Hepatocyte (in vitro differentiated cells): ENCODE data around the gene TBL1Y.
"Not testable (repeated sequence)": the region's sequence is repeated elsewhere in the genome, so short reads cannot be mapped to it uniquely, and the experiment has no call there.

Experiments used
- EZH2 ChIP-seq: fragments of 200-600 bp; sonication (generic); IDR thresholded peaks from 2 replicates; pipeline ENCODE4 v1.6.1; 2016; ENCODE audit warnings: antibody characterized with exemption, mild to moderate bottlenecking, borderline replicate concordance
- EZH2phosphoT487 ChIP-seq: fragments of 200-600 bp; sonication (generic); IDR thresholded peaks from one replicate; pipeline ENCODE4 v1.6.1; 2018; ENCODE audit warnings: antibody characterized with exemption, mild to moderate bottlenecking, low read depth, moderate library complexity; ENCODE audit not compliant: unreplicated experiment, severe bottlenecking
- TF ChIP-seq, protein P1 (sequence below): fragments of 200-600 bp; sonication (generic); IDR thresholded peaks from 2 replicates; pipeline ENCODE4 v1.5.1; 2016; ENCODE audit warnings: antibody characterized with exemption, mild to moderate bottlenecking; ENCODE audit not compliant: poor library complexity

DNA sequence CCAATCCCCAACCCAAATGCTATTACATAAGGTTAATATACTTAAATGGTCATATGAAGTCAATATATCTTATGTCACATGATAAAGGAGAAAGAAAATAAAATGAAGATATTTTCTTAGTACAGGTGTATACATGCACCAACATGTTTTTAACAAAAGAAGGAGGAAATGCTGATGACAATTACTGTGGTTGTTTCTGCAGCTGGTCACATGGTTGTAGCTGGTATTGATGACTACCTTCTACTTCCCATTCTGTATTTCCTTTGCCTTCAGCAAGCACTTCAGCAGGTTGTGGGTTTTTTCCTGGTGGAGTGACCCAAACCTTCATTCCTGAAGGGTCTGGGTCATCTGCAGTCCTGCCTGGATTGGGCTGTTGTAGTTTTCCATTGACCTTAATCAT, 8.4 kb upstream of the TBL1Y start:
- TF ChIP-seq, protein P1, sequence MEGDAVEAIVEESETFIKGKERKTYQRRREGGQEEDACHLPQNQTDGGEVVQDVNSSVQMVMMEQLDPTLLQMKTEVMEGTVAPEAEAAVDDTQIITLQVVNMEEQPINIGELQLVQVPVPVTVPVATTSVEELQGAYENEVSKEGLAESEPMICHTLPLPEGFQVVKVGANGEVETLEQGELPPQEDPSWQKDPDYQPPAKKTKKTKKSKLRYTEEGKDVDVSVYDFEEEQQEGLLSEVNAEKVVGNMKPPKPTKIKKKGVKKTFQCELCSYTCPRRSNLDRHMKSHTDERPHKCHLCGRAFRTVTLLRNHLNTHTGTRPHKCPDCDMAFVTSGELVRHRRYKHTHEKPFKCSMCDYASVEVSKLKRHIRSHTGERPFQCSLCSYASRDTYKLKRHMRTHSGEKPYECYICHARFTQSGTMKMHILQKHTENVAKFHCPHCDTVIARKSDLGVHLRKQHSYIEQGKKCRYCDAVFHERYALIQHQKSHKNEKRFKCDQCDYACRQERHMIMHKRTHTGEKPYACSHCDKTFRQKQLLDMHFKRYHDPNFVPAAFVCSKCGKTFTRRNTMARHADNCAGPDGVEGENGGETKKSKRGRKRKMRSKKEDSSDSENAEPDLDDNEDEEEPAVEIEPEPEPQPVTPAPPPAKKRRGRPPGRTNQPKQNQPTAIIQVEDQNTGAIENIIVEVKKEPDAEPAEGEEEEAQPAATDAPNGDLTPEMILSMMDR: not testable (repeated sequence)
- TF ChIP-seq EZH2, EZH2phosphoT487: not testable (repeated sequence)
